Suprapubic skin (tissue), 3 donors: ENCODE results near the gene GALNT2.

Experiments used
- POLR2A ChIP-seq, 2 donors: fragments of 450-650 bp; IDR thresholded peaks; one replicate each; pipeline ENCODE4 v1.6.1; 2017; ENCODE audit warnings: antibody characterized with exemption in 2 of 2, mild to moderate bottlenecking in 2 of 2, moderate library complexity in 2 of 2
- TF ChIP-seq, protein P1 (sequence below), 2 donors: fragments of 200-600 bp in 1 of 2; fragments of 450-650 bp in 1 of 2; sonication (generic) in 1 of 2; IDR thresholded peaks; one replicate each; pipeline ENCODE4 v1.5.1; 2016 to 2019; ENCODE audit warnings: antibody characterized with exemption in 2 of 2, mild to moderate bottlenecking in 1 of 2, moderate library complexity in 1 of 2

DNA sequence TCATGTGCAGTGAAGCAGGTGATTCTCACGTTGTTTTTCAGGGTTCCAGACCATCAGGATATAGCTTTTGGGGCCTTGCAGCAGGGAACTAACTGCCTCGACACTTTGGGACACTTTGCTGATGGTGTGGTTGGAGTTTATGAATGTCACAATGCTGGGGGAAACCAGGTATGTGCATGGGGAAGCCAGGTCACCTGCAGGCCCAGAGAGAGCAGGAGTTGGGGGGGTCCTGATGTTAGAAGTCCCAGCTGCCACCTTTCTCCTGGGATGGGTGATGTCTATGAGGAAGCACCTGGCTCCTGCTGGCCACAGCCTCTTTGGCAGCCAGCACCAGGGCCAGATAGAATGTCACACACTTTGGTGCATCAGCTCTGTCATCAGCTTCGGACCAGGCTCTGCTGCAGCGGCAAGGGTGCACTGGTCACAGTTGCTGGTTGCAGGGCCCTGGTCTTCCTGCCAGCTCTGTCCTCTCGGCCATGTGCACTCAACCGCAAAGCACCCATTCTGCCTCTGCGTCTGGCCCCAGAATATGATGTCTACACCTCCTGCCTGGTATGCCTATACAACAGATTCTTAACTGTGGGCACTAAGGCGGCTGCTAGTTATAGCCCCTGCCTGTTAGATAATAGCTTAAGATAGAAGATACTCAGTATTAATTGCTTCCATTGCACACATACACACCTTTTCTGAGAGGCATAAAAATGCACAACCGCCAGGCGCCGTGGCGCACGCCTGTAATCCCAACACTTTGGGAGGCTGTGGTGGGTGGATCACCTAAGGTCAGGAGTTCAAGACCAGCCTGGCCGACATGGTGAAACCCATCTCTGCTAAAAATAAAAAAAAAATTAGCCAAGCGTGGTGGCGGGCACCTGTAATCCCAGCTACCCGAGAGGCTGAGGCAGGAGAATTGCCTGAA, 198.4 kb downstream of the GALNT2 start:
- TF ChIP-seq, protein P1, sequence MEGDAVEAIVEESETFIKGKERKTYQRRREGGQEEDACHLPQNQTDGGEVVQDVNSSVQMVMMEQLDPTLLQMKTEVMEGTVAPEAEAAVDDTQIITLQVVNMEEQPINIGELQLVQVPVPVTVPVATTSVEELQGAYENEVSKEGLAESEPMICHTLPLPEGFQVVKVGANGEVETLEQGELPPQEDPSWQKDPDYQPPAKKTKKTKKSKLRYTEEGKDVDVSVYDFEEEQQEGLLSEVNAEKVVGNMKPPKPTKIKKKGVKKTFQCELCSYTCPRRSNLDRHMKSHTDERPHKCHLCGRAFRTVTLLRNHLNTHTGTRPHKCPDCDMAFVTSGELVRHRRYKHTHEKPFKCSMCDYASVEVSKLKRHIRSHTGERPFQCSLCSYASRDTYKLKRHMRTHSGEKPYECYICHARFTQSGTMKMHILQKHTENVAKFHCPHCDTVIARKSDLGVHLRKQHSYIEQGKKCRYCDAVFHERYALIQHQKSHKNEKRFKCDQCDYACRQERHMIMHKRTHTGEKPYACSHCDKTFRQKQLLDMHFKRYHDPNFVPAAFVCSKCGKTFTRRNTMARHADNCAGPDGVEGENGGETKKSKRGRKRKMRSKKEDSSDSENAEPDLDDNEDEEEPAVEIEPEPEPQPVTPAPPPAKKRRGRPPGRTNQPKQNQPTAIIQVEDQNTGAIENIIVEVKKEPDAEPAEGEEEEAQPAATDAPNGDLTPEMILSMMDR (IDR thresholded peaks at IDR 0.05), result no peak
- no peak for TF ChIP-seq POLR2A (IDR thresholded peaks at IDR 0.05)
